B cell (primary cell): ENCODE data around the gene DEXI. TPM values are rescaled to one million over a fixed set of nuclear protein-coding genes. Genes with fewer than 3 reads are reported as not detected.
A peak's percentile ranks its signal among the peaks of the same experiment; 100 is the strongest.

ENCODE experiments used
- ATAC-seq: fragments of 200-7000 bp; cut with Tn5 transposase; one replicate; pipeline ENCODE4 v1.10.0; 2021; ENCODE audit warnings: low read depth, mild to moderate bottlenecking, moderate number of reproducible peaks, moderate library complexity
- CTCF ChIA-PET: fragments of 350-600 bp; sonication (Branson Sonifier 250); formaldehyde crosslinking; loops from one replicate; lab custom pipeline; 2021; ENCODE audit warnings: antibody characterized with exemption, inconsistent platforms; lab: Charles Lee
- POLR2A ChIA-PET: fragments of 350-600 bp; sonication (Branson Sonifier 250); formaldehyde crosslinking; loops from one replicate; lab custom pipeline; 2021; ENCODE audit warnings: antibody characterized with exemption; lab: Charles Lee
- DNase-seq: peaks from one replicate; pipeline ENCODE4 v3.0.0; 2013
- H2AFZ ChIP-seq: 2 replicates; pipeline ENCODE4 v1.6.1; 2012; ENCODE audit warnings: mild to moderate bottlenecking, low read depth, low read length; ENCODE audit not compliant: insufficient read depth, poor library complexity, severe bottlenecking
- H3K27ac ChIP-seq, 2 donors: 1 replicate in 1 of 2; 2 replicates in 1 of 2; pipeline ENCODE4 v1.5.1; 2012 to 2013; ENCODE audit warnings: low read length in 2 of 2, mild to moderate bottlenecking in 2 of 2, moderate library complexity in 1 of 2
- H3K27me3 ChIP-seq, 4 experiments: fragments of 200-600 bp in 1 of 4; sonication (generic) in 1 of 4; replicated peaks in 1 of 4; 1 replicate in 2 of 4; 2 replicates in 2 of 4; pipeline versions ENCODE4 v1.6.1 to v1.7.0; 2013 to 2016; ENCODE audit warnings: low read length in 3 of 4, mild to moderate bottlenecking in 2 of 4, mixed read lengths in 1 of 4, moderate library complexity in 1 of 4; ENCODE audit not compliant: insufficient read depth in 4 of 4, control insufficient read depth in 3 of 4; ENCODE audit errors: control extremely low read depth in 1 of 4
- H3K36me3 ChIP-seq, 2 experiments: replicated peaks in 1 of 2; 1 replicate in 1 of 2; 2 replicates in 1 of 2; pipeline versions ENCODE4 v1.6.1 to v1.7.1; 2013; ENCODE audit warnings: low read length in 1 of 2; ENCODE audit not compliant: insufficient read depth in 2 of 2, control insufficient read depth in 1 of 2; ENCODE audit errors: control extremely low read depth in 1 of 2, extremely low read depth in 1 of 2
- H3K4me1 ChIP-seq, 2 donors: fragments of 200-600 bp in 1 of 2; sonication (generic) in 1 of 2; 1 replicate in 1 of 2; 2 replicates in 1 of 2; pipeline versions ENCODE4 v1.5.1 to v1.6.1; 2013 to 2017; ENCODE audit warnings: low read length in 2 of 2; ENCODE audit not compliant: control insufficient read depth in 2 of 2, insufficient read depth in 2 of 2
- H3K4me2 ChIP-seq: replicated peaks from 2 replicates; pipeline ENCODE3; 2012; ENCODE audit warnings: mild to moderate bottlenecking, low read depth, low read length; ENCODE audit not compliant: poor library complexity, severe bottlenecking
- H3K4me3 ChIP-seq, 5 experiments: fragments of 200-600 bp in 1 of 5; sonication (generic) in 1 of 5; 1 replicate in 3 of 5; 2 replicates in 2 of 5; pipeline versions ENCODE4 v1.5.1 to v1.7.0; 2011 to 2016; ENCODE audit warnings: low read length in 4 of 5, mild to moderate bottlenecking in 4 of 5, low read depth in 2 of 5, control low read depth in 1 of 5, moderate library complexity in 1 of 5; ENCODE audit not compliant: insufficient read depth in 1 of 5; ENCODE audit errors: control extremely low read depth in 1 of 5, extremely low read depth in 1 of 5
- H3K79me2 ChIP-seq: fragments of 200-600 bp; sonication (generic); one replicate; pipeline ENCODE4 v1.6.0; 2016; ENCODE audit warnings: low read length; ENCODE audit not compliant: control insufficient read depth, insufficient read depth
- H3K9ac ChIP-seq: fragments of 200-600 bp; sonication (generic); 2 replicates; pipeline ENCODE4 v1.6.1; 2017; ENCODE audit warnings: mild to moderate bottlenecking, low read length, moderate library complexity
- H3K9me3 ChIP-seq, 3 donors: one replicate each; pipeline versions ENCODE4 v1.6.1 to v1.7.1; 2013; ENCODE audit warnings: low read length in 2 of 3; ENCODE audit not compliant: control insufficient read depth in 2 of 3, insufficient read depth in 1 of 3; ENCODE audit errors: control extremely low read depth in 1 of 3
- H4K20me1 ChIP-seq: 2 replicates; pipeline ENCODE4 v1.6.0; 2012; ENCODE audit warnings: mild to moderate bottlenecking, low read length; ENCODE audit not compliant: insufficient read depth, control insufficient read depth, poor library complexity, severe bottlenecking
- H3K27ac Mint-ChIP-seq: one replicate; pipeline ENCODE4 v1.8.0; 2021; ENCODE audit warnings: mixed read lengths
- H3K27me3 Mint-ChIP-seq: one replicate; pipeline ENCODE4 v1.8.0; 2021; ENCODE audit warnings: mixed read lengths
- H3K4me1 Mint-ChIP-seq: one replicate; pipeline ENCODE4 v1.8.0; 2021; ENCODE audit warnings: mixed read lengths
- H3K4me3 Mint-ChIP-seq: one replicate; pipeline ENCODE4 v1.8.0; 2021; ENCODE audit warnings: mixed read lengths
- H3K9me3 Mint-ChIP-seq: one replicate; pipeline ENCODE4 v1.8.0; 2022; ENCODE audit warnings: mixed read lengths; ENCODE audit not compliant: insufficient read depth
- EZH2 ChIP-seq: IDR thresholded peaks from 2 replicates; pipeline ENCODE4 v1.6.1; 2012; ENCODE audit warnings: borderline replicate concordance, low read depth, mild to moderate bottlenecking, moderate library complexity, low read length; ENCODE audit not compliant: insufficient read depth, poor library complexity, severe bottlenecking
- WGBS: methylation state at CpG from one replicate; pipeline ENCODE4 v1.1.5; 2013; ENCODE audit warnings: missing lambda C conversion rate; ENCODE audit not compliant: insufficient coverage; 5-methylcytosine and 5-hydroxymethylcytosine counted together
- intact Hi-C: fragments of 100-400 bp; cut with micrococcal nuclease; formaldehyde crosslinking; loops from one replicate; pipeline ENCODE4 v1.10.0; 2022
- polyA plus RNA-seq: library from polyadenylated mRNA; depleted of rRNA; stranded (reverse); fragments of >200 nt; gene quantifications from 2 replicates; pipeline ENCODE4 v1.2.3, GENCODE V29; 2012
- total RNA-seq, 2 donors: library from RNA; stranded (reverse); fragments of 120-200 nt in 1 of 2; gene quantifications; 1 replicate in 1 of 2; 2 replicates in 1 of 2; pipeline versions ENCODE4 v1.2.3 to v1.2.4, GENCODE V29; 2013 to 2022
- TF ChIP-seq, protein P1 (sequence below): fragments of 200-600 bp; IDR thresholded peaks from one replicate; pipeline ENCODE4 v1.8.0; 2022; ENCODE audit warnings: antibody characterized with exemption, mild to moderate bottlenecking

DEXI gene
- total and polyA plus RNA-seq, 2 donors (not counting 1 experiment from before 2014, with no cell fraction given) = 9.1 to 17.7 TPM

DNA sequence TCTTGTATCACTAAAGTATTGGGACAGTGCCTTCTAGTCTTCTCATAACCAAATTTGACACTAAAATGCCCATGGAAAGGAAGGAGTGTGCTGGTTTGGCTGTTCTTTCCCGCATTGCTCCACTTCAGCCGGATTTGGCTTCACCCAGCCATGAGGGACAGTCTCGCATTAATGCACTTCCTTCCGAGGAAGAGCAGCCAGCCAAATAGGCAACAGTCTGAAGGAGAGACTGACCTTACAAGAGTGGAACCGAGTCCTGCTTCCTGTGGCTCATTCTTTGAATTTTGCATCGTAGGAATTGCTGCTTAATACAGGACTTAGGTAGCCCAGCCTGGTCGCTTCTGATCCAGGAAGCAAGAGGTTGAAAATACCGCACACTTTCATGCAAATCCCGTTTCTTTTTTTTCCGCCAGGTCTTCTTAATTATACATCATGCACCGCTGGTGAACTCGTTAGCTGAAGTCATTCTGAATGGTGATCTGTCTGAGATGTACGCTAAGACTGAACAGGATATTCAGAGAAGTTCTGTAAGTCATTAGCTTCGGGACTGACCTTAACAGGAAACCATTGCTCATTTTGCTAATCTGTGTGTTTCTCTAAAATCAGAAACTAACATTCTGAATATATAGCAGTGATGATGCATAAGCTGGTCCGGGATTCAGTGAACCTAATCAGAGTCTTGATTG lies 40.3 kb upstream of the DEXI start:
- Histone ChIP-seq H3K36me3 (peaks cover 8 to 44% of the 10 kb centered on the region in 2 experiments), H3K4me3 (no peak overlapping the region), H3K27ac (peak overlapping the region in 1 of 2 donors; percentile 7), H3K79me2 (peaks cover 6% of the 10 kb centered on the region), H2AFZ (no peak overlapping the region), H3K9ac (no peak overlapping the region), H3K4me2 (peak overlapping the region; percentile 31), H3K4me1 (peaks cover 8 to 25% of the 10 kb centered on the region in 2 donors), H3K9me3 (no peaks in the 10 kb centered on the region), H3K27me3 (no peaks in the 10 kb centered on the region), H4K20me1 (peaks cover 4% of the 10 kb centered on the region)
- Mint-ChIP-seq H3K27ac (peak overlapping the region; percentile 84), H3K4me1 (peaks cover 45% of the 10 kb centered on the region), H3K27me3 (no peaks in the 10 kb centered on the region), H3K9me3 (no peaks in the 10 kb centered on the region), H3K4me3 (peak overlapping the region; percentile 82)
- CTCF ChIA-PET = interaction anchor here (0.8 to 5.9 kb wide), 21 partner anchors 10 to 423 kb away, joined by 3 to 64 read pairs (median 5); partner anchors contain the start of gene SOCS1
- TF ChIP-seq, protein P1, sequence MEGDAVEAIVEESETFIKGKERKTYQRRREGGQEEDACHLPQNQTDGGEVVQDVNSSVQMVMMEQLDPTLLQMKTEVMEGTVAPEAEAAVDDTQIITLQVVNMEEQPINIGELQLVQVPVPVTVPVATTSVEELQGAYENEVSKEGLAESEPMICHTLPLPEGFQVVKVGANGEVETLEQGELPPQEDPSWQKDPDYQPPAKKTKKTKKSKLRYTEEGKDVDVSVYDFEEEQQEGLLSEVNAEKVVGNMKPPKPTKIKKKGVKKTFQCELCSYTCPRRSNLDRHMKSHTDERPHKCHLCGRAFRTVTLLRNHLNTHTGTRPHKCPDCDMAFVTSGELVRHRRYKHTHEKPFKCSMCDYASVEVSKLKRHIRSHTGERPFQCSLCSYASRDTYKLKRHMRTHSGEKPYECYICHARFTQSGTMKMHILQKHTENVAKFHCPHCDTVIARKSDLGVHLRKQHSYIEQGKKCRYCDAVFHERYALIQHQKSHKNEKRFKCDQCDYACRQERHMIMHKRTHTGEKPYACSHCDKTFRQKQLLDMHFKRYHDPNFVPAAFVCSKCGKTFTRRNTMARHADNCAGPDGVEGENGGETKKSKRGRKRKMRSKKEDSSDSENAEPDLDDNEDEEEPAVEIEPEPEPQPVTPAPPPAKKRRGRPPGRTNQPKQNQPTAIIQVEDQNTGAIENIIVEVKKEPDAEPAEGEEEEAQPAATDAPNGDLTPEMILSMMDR = no peak
- TF ChIP-seq EZH2 = no peak
- intact Hi-C loops = loop anchor here (5.0 kb wide), 1 partner anchor 125 kb away; no protein-coding TSS in a partner anchor
- POLR2A ChIA-PET = interaction anchor here (0.5 to 2.2 kb wide), 4 partner anchors 17 to 301 kb away, joined by 3 to 7 read pairs (median 4); partner anchors contain the start of gene SOCS1
- ATAC-seq = peak; percentile 4
- DNase-seq = peak; percentile 32
- WGBS = 61% methylated on average over 12 of the region's 15 CpGs
